HG03439 (cell line): Measurements from ENCODE around the gene LAMTOR4.
"Not testable (repeated sequence)": the region's sequence is repeated elsewhere in the genome, so short reads cannot be mapped to it uniquely, and the experiment has no call there.

ENCODE experiments used
- ATAC-seq: cut with Tn5 transposase; IDR thresholded peaks from one replicate; pipeline ENCODE4 v1.9.1; 2021; ENCODE audit warnings: mild to moderate bottlenecking, moderate library complexity; ENCODE audit not compliant: unreplicated experiment

The LAMTOR4 gene

GRCh38 chr7:100192969-100193368 lies 44.3 kb downstream of the LAMTOR4 start:
- ATAC-seq = no peak

- ATAC-seq = no peak
Measured at GRCh38 chr7:100195222-100195621, 46.5 kb downstream of the LAMTOR4 start.

GRCh38 chr7:100195901-100196322 lies 47.2 kb downstream of the LAMTOR4 start:
- ATAC-seq = not testable (repeated sequence)

- ATAC-seq = no peak
Measured at GRCh38 chr7:100198266-100198665, 49.5 kb downstream of the LAMTOR4 start.

GRCh38 chr7:100200693-100201092 lies 52.0 kb downstream of the LAMTOR4 start:
- ATAC-seq = no peak
